ENCODE measurements around the gene NCL. TPM values are rescaled to one million over a fixed set of nuclear protein-coding genes. Genes with fewer than 3 reads are reported as not detected.

Gene NCL
- 100 to 1,000 TPM in 3 of 4 donors, 10 to 100 TPM in 1; 83.8 to 227 (median 133) TPM for total RNA-seq

- in situ Hi-C loops (cut with MboI; ENCODE audit: low pct_ligation_motif_present in 1 of 4, low pct_unique_long_range_greater_than_20kb in 1 of 4, low sequenced_read_pairs in 3 of 4) (no loop called here), intact Hi-C loops (cut with DNase I; ENCODE audit: low total_unique reads) (no loop called here)
- WGBS, 2 donors (ENCODE audit: low coverage in 1 of 2), result 1% methylated on average over 89 of the region's 102 CpGs; no CpG with 5 or more reads in 1 of the 2 donors
These were observed at the start of gene NCL for GRCh38 chr2:231463698-231464575. NCL (minus strand) TSS chr2:231464484; CDS start chr2:231464353, 131 bp downstream.

DNA sequence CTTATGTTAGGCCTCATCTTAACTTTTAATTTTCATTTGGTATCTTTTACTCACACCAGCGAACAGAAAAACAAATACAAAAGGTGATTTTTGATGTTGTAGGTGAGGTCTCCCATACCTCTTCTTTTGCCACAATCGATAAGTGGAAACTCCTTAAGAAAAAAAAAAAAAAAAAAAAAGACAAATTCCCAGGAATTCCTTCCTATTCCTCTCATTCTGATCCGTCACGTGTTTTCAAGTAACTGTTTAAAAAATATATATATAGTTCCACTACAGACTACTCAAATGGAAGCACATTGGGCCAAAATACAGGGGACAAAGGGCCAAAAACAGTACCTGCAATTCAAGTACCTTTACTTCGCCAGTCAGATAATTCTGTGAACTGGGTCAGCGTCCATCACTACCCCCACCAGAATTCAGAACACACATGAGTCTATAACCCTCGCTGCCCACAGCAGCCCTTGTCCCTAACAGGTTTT lies 49.5 kb upstream of the NCL start:
- in situ Hi-C loops (cut with MboI; ENCODE audit: low pct_ligation_motif_present in 1 of 4, low pct_unique_long_range_greater_than_20kb in 1 of 4, low sequenced_read_pairs in 3 of 4), result loop anchor here in 1 of 4 donors (25.0 kb wide), 1 partner anchor 199 kb away; the partner anchor contains the start of gene PTMA
- 13 to 18% methylated on average over 6 to 7 of the region's 7 CpGs for WGBS, 2 donors (ENCODE audit: low coverage in 1 of 2)

More at GRCh38 chr2:231463698-231464575, at the start of gene NCL:
- Histone ChIP-seq H3K4me3 (peak within 1 kb of the TSS; percentile 78 to 89 (median 83)), H3K27me3 (no peaks in the 10 kb centered on the region), H3K27ac (peak within 1 kb of the TSS; percentile 97 to 99 (median 98)), H3K36me3 (peaks cover 0 to 40% (median 18%) of the 10 kb centered on the region in 4 donors), H3K4me1 (peaks cover 7 to 37% (median 21%) of the 10 kb centered on the region in 4 donors), H3K9me3 (no peaks in the 10 kb centered on the region)
- DNase-seq, result peak; percentile 99
- peak; percentile 99 for TF ChIP-seq POLR2A (IDR thresholded peaks at IDR 0.05)
- TF ChIP-seq POLR2AphosphoS5 (IDR thresholded peaks at IDR 0.05), result peak; percentile 95 to 100 (median 99)
- no peak for TF ChIP-seq EP300 (IDR thresholded peaks at IDR 0.05; ENCODE audit: low read depth)
- TF ChIP-seq, protein P1, sequence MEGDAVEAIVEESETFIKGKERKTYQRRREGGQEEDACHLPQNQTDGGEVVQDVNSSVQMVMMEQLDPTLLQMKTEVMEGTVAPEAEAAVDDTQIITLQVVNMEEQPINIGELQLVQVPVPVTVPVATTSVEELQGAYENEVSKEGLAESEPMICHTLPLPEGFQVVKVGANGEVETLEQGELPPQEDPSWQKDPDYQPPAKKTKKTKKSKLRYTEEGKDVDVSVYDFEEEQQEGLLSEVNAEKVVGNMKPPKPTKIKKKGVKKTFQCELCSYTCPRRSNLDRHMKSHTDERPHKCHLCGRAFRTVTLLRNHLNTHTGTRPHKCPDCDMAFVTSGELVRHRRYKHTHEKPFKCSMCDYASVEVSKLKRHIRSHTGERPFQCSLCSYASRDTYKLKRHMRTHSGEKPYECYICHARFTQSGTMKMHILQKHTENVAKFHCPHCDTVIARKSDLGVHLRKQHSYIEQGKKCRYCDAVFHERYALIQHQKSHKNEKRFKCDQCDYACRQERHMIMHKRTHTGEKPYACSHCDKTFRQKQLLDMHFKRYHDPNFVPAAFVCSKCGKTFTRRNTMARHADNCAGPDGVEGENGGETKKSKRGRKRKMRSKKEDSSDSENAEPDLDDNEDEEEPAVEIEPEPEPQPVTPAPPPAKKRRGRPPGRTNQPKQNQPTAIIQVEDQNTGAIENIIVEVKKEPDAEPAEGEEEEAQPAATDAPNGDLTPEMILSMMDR (IDR thresholded peaks at IDR 0.05), result no peak

GRCh38 chr2:231512222-231512621 lies 47.9 kb upstream of the NCL start:
- Histone ChIP-seq H3K27me3 (no peaks in the 10 kb centered on the region), H3K4me1 (peaks cover 0 to 14% (median 6%) of the 10 kb centered on the region in 4 donors), H3K4me3 (no peak overlapping the region), H3K27ac (no peak overlapping the region), H3K36me3 (no peaks in the 10 kb centered on the region), H3K9me3 (no peaks in the 10 kb centered on the region)
- intact Hi-C loops (cut with DNase I; ENCODE audit: low total_unique reads), result loop anchor here (10.0 kb wide), 1 partner anchor 203 kb away; no protein-coding TSS in a partner anchor
- TF ChIP-seq, protein P1 (IDR thresholded peaks at IDR 0.05), result no peak
- no peak for TF ChIP-seq EP300 (IDR thresholded peaks at IDR 0.05; ENCODE audit: low read depth)
- no peak for TF ChIP-seq POLR2AphosphoS5 (IDR thresholded peaks at IDR 0.05)
- TF ChIP-seq POLR2A (IDR thresholded peaks at IDR 0.05), result no peak
- DNase-seq, result no peak
- 73 to 84% methylated on average over 2 to 5 of the region's 5 CpGs for WGBS, 2 donors (ENCODE audit: low coverage in 1 of 2)
- in situ Hi-C loops (cut with MboI; ENCODE audit: low pct_ligation_motif_present in 1 of 4, low pct_unique_long_range_greater_than_20kb in 1 of 4, low sequenced_read_pairs in 3 of 4), result loop anchor here in 1 of 4 donors (25.0 kb wide), 1 partner anchor 200 kb away; the partner anchor contains the start of gene PTMA

More for the DNA sequence above, 49.5 kb upstream of the NCL start:
- Histone ChIP-seq H3K4me3 (peak overlapping the region; percentile 56 to 91 (median 58)), H3K9me3 (no peaks in the 10 kb centered on the region), H3K27me3 (no peaks in the 10 kb centered on the region), H3K36me3 (no peaks in the 10 kb centered on the region), H3K4me1 (peaks cover 0 to 14% (median 6%) of the 10 kb centered on the region in 4 donors), H3K27ac (peak overlapping the region; percentile 85 to 93 (median 89))
- no peak for DNase-seq
- TF ChIP-seq POLR2A (IDR thresholded peaks at IDR 0.05) (no peak), EP300 (IDR thresholded peaks at IDR 0.05; ENCODE audit: low read depth) (no peak), POLR2AphosphoS5 (IDR thresholded peaks at IDR 0.05) (no peak)
- TF ChIP-seq, protein P1 (IDR thresholded peaks at IDR 0.05), result no peak
- intact Hi-C loops (cut with DNase I; ENCODE audit: low total_unique reads), result loop anchor here (10.0 kb wide), 1 partner anchor 201 kb away; no protein-coding TSS in a partner anchor

GRCh38 chr2:231503766-231504165 lies 39.5 kb upstream of the NCL start:
- intact Hi-C loops (cut with DNase I; ENCODE audit: low total_unique reads) (no loop called here), in situ Hi-C loops (cut with MboI; ENCODE audit: low pct_ligation_motif_present in 1 of 4, low pct_unique_long_range_greater_than_20kb in 1 of 4, low sequenced_read_pairs in 3 of 4) (loop anchor here in 1 of 4 donors (25.0 kb wide), 1 partner anchor 209 kb away; the partner anchor contains the start of gene PTMA)
- Histone ChIP-seq H3K9me3 (no peaks in the 10 kb centered on the region), H3K27me3 (no peaks in the 10 kb centered on the region), H3K36me3 (no peaks in the 10 kb centered on the region), H3K4me1 (no peaks in the 10 kb centered on the region), H3K4me3 (no peak overlapping the region), H3K27ac (no peak overlapping the region)
- no peak for TF ChIP-seq POLR2AphosphoS5 (IDR thresholded peaks at IDR 0.05)
- TF ChIP-seq EP300 (IDR thresholded peaks at IDR 0.05; ENCODE audit: low read depth), result no peak
- no peak for TF ChIP-seq POLR2A (IDR thresholded peaks at IDR 0.05)
- TF ChIP-seq, protein P1 (IDR thresholded peaks at IDR 0.05), result no peak
- DNase-seq, result no peak
- 20 to 72% methylated on average over 1 to 3 of the region's 3 CpGs for WGBS, 2 donors (ENCODE audit: low coverage in 1 of 2)
